Measurements from ENCODE around the gene SHISA7. TPM values are rescaled to one million over a fixed set of nuclear protein-coding genes. Genes with fewer than 3 reads are reported as not detected.

SHISA7 gene
- total RNA-seq, 4 donors from 2014 or later, result under 0.01 to 0.13 TPM; not detected in 2

- Histone ChIP-seq H3K27me3 (peaks cover 5 to 100% (median 75%) of the 10 kb centered on the region in 4 donors), H3K27ac (replicated peaks in 1 of 4) (no peak overlapping the region), H3K4me1 (peaks cover 10 to 40% (median 31%) of the 10 kb centered on the region in 4 donors), H3K9me3 (no peaks in the 10 kb centered on the region), H3K36me3 (no peaks in the 10 kb centered on the region), H3K4me3 (no peak overlapping the region)
- DNase-seq (ENCODE audit: extremely low spot score), result no peak
- TF ChIP-seq, protein P1, sequence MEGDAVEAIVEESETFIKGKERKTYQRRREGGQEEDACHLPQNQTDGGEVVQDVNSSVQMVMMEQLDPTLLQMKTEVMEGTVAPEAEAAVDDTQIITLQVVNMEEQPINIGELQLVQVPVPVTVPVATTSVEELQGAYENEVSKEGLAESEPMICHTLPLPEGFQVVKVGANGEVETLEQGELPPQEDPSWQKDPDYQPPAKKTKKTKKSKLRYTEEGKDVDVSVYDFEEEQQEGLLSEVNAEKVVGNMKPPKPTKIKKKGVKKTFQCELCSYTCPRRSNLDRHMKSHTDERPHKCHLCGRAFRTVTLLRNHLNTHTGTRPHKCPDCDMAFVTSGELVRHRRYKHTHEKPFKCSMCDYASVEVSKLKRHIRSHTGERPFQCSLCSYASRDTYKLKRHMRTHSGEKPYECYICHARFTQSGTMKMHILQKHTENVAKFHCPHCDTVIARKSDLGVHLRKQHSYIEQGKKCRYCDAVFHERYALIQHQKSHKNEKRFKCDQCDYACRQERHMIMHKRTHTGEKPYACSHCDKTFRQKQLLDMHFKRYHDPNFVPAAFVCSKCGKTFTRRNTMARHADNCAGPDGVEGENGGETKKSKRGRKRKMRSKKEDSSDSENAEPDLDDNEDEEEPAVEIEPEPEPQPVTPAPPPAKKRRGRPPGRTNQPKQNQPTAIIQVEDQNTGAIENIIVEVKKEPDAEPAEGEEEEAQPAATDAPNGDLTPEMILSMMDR (IDR thresholded peaks at IDR 0.05), result no peak
- TF ChIP-seq EP300 (IDR thresholded peaks at IDR 0.05) (no peak), POLR2A (IDR thresholded peaks at IDR 0.05; ENCODE audit: low read depth) (no peak), POLR2AphosphoS5 (IDR thresholded peaks at IDR 0.05) (no peak)
- intact Hi-C loops (cut with DNase I), result no loop called here
- 8% methylated on average over 20 of the region's 39 CpGs for WGBS
Measured at GRCh38 chr19:55440411-55441105, 2.5 kb downstream of the SHISA7 start.

GRCh38 chr19:55439052-55439451 is 4.0 kb downstream of the SHISA7 start:
- Histone ChIP-seq H3K27me3 (peaks cover 5 to 93% (median 60%) of the 10 kb centered on the region in 4 donors), H3K27ac (replicated peaks in 1 of 4) (no peak overlapping the region), H3K4me1 (peaks cover 10 to 40% (median 31%) of the 10 kb centered on the region in 4 donors), H3K36me3 (no peaks in the 10 kb centered on the region), H3K4me3 (no peak overlapping the region), H3K9me3 (no peaks in the 10 kb centered on the region)
- DNase-seq (ENCODE audit: extremely low spot score), result no peak
- intact Hi-C loops (cut with DNase I), result no loop called here
- WGBS, result 76% methylated on average over 5 of the region's 5 CpGs
- TF ChIP-seq POLR2AphosphoS5 (IDR thresholded peaks at IDR 0.05) (no peak), EP300 (IDR thresholded peaks at IDR 0.05) (no peak), POLR2A (IDR thresholded peaks at IDR 0.05; ENCODE audit: low read depth) (no peak)
- TF ChIP-seq, protein P1 (IDR thresholded peaks at IDR 0.05), result no peak

DNA sequence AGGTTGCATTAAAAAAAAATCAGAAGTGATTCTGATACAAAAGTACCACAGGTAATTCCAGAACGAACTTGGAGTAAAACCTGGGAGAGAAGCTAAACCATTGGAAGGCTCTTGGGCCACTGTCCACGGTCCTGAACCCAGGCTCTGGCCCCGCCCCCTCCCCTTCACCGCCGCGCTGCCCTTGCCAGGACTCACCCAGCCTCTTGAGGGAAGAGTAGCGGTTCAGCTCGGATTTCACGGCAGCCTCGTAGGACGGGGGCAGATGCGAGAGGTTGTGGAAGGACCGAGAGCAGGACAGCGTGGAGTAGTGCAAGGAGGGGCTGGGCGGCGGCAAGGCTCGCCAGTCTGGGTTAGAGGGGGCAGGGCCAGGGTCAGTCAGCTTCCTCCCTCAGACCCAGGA is 5.7 kb downstream of the SHISA7 start:
- no peak for DNase-seq (ENCODE audit: extremely low spot score)
- no peak for TF ChIP-seq EP300 (IDR thresholded peaks at IDR 0.05)
- TF ChIP-seq POLR2A (IDR thresholded peaks at IDR 0.05; ENCODE audit: low read depth), result no peak
- TF ChIP-seq POLR2AphosphoS5 (IDR thresholded peaks at IDR 0.05), result no peak
- no peaks in the 10 kb centered on the region for H3K36me3 ChIP-seq
- peaks cover 12 to 93% (median 64%) of the 10 kb centered on the region in 4 donors for H3K27me3 ChIP-seq
- no peaks in the 10 kb centered on the region for H3K9me3 ChIP-seq
- intact Hi-C loops (cut with DNase I), result no loop called here
- H3K4me1 ChIP-seq, result peaks cover 10 to 37% (median 24%) of the 10 kb centered on the region in 4 donors
- no peak overlapping the region for H3K27ac ChIP-seq (replicated peaks in 1 of 4)
- H3K4me3 ChIP-seq, result no peak overlapping the region
- 3% methylated on average over 16 of the region's 17 CpGs for WGBS

DNA sequence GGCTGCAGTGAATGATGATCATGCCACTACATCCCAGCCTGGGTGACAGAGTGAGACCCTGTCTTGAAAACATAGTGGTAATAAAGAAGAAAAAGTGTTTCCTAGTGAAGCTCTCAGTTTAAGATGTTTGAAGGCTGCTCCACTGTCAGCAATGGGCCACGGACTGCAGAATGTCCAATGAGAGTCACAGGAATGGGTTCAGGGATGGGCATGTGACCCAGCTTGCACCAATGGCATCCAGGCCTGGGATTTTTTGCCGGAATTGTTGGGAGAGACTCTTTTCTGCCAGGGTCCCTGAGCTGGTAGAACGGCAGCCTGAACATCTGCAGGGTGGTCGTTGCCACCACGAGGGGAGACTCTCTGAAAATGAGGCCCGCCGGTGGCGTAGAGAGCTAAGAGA is 6.3 kb downstream of the SHISA7 start:
- Histone ChIP-seq H3K4me3 (no peak overlapping the region), H3K27ac (replicated peaks in 1 of 4) (no peak overlapping the region), H3K9me3 (no peaks in the 10 kb centered on the region), H3K27me3 (peaks cover 12 to 93% (median 64%) of the 10 kb centered on the region in 4 donors), H3K36me3 (no peaks in the 10 kb centered on the region), H3K4me1 (peaks cover 8 to 31% (median 18%) of the 10 kb centered on the region in 4 donors)
- TF ChIP-seq POLR2AphosphoS5 (IDR thresholded peaks at IDR 0.05) (no peak), POLR2A (IDR thresholded peaks at IDR 0.05; ENCODE audit: low read depth) (no peak), EP300 (IDR thresholded peaks at IDR 0.05) (no peak)
- TF ChIP-seq, protein P1 (IDR thresholded peaks at IDR 0.05), result no peak
- 46% methylated on average over 4 of the region's 8 CpGs for WGBS
- intact Hi-C loops (cut with DNase I), result no loop called here
- no peak for DNase-seq (ENCODE audit: extremely low spot score)

GRCh38 chr19:55435020-55435419 is 8.1 kb downstream of the SHISA7 start:
- H3K4me1 ChIP-seq, result peaks cover 0 to 13% (median 4%) of the 10 kb centered on the region in 4 donors
- WGBS, result 92% methylated on average over 4 of the region's 4 CpGs
- intact Hi-C loops (cut with DNase I), result no loop called here

More at GRCh38 chr19:55435020-55435419, 8.1 kb downstream of the SHISA7 start:
- Histone ChIP-seq H3K27me3 (peaks cover 7 to 93% (median 52%) of the 10 kb centered on the region in 4 donors), H3K27ac (replicated peaks in 1 of 4) (no peak overlapping the region), H3K4me3 (no peak overlapping the region), H3K36me3 (no peaks in the 10 kb centered on the region), H3K9me3 (no peaks in the 10 kb centered on the region)
- no peak for DNase-seq (ENCODE audit: extremely low spot score)
- TF ChIP-seq POLR2A (IDR thresholded peaks at IDR 0.05; ENCODE audit: low read depth), result no peak
- TF ChIP-seq EP300 (IDR thresholded peaks at IDR 0.05), result no peak
- no peak for TF ChIP-seq POLR2AphosphoS5 (IDR thresholded peaks at IDR 0.05)
- TF ChIP-seq, protein P1 (IDR thresholded peaks at IDR 0.05), result no peak

All from esophagus muscularis mucosa (tissue), 4 donors.